ENCODE measurements around the gene VSIG10L2.
"Not testable (repeated sequence)": the region's sequence is repeated elsewhere in the genome, so short reads cannot be mapped to it uniquely, and the experiment has no call there.

Gene VSIG10L2

GRCh38 chr11:125974284-125974683 lies 28.4 kb downstream of the VSIG10L2 start:
- DNase-seq = no peak

GRCh38 chr11:125975634-125976033 lies 29.8 kb downstream of the VSIG10L2 start:
- no peak for DNase-seq

- DNase-seq = no peak
Measured at GRCh38 chr11:125976156-125976555, 30.3 kb downstream of the VSIG10L2 start.

GRCh38 chr11:125977333-125977732 lies 31.5 kb downstream of the VSIG10L2 start:
- DNase-seq = no peak

- no peak for DNase-seq
Measured at GRCh38 chr11:125978181-125978716, 32.4 kb downstream of the VSIG10L2 start.

GRCh38 chr11:125978778-125979407 lies 33.0 kb downstream of the VSIG10L2 start:
- no peak for DNase-seq

- DNase-seq = no peak
Measured at GRCh38 chr11:125979511-125979910, 33.7 kb downstream of the VSIG10L2 start.

- no peak for DNase-seq
Measured at GRCh38 chr11:125980436-125980835, 34.6 kb downstream of the VSIG10L2 start.

GRCh38 chr11:125982348-125982730 lies 36.5 kb downstream of the VSIG10L2 start:
- DNase-seq = no peak

- not testable (repeated sequence) for DNase-seq
Measured at GRCh38 chr11:125985956-125986355, 40.1 kb downstream of the VSIG10L2 start.

- DNase-seq = no peak
Measured at GRCh38 chr11:125987066-125987641, 41.3 kb downstream of the VSIG10L2 start.

GRCh38 chr11:125990244-125990643 lies 44.4 kb downstream of the VSIG10L2 start:
- DNase-seq = peak; percentile 19

- no peak for DNase-seq
Measured at GRCh38 chr11:125992893-125993292, 47.0 kb downstream of the VSIG10L2 start.

- DNase-seq = no peak
Measured at GRCh38 chr11:125994509-125994908, 48.7 kb downstream of the VSIG10L2 start.

GRCh38 chr11:125995313-125995712 lies 49.5 kb downstream of the VSIG10L2 start:
- no peak for DNase-seq

GRCh38 chr11:125998267-125998666 lies 52.4 kb downstream of the VSIG10L2 start:
- no peak for DNase-seq

GRCh38 chr11:125999234-125999880 lies 53.5 kb downstream of the VSIG10L2 start:
- no peak for DNase-seq

GRCh38 chr11:126002181-126002580 lies 56.3 kb downstream of the VSIG10L2 start:
- no peak for DNase-seq

Measured in NCI-H510A treated with DMSO at 0.1 percent for 48 hours (cell line).